HG03571 (cell line): ENCODE measurements around the gene MGAT1.
"Not testable (repeated sequence)": the region's sequence is repeated elsewhere in the genome, so short reads cannot be mapped to it uniquely, and the experiment has no call there.

ENCODE experiments used
- ATAC-seq: cut with Tn5 transposase; IDR thresholded peaks from one replicate; pipeline ENCODE4 v1.9.1; 2021; ENCODE audit not compliant: unreplicated experiment

MGAT1 gene

DNA sequence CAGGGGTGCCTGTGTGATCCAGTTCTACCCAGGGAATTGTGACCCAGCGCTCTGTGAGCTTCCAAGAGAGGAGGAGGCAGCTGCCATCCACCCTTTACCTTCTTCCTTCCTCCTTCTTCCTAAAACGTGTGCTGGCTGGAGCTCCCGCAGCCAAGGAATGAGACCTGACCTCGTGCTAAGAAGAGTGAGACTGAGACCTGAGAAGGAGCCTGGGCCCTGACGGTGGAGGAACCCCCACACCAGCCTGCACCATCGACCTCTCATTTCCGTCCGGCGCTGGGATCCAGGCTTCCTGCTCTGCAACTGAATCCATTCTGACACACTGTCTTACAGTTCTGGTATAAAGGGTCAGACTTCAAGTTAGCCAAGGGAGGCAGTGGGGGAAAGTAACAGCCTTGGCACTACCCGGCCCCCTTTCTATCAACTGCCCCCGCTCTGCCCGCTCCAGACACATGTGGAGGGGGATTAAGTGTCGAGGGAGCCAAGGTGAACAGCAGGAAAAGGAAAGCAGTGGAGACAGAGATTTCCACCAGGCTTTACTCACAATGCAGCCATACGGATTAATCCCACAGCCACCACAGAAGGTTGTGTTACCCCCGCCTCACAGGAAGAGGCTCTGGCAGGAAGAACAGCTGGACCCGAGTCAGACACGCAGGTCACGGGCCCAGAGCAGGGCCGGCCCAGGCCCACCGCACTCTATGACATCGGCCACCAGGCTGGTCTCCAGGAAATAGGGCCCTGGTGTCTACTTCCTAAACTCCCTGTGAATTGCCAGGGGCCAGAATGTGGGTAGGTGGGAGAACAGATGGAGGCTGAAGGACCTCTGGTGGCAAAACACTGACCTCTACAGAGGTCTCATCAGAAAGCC is 15.8 kb downstream of the MGAT1 start:
- no peak for ATAC-seq

DNA sequence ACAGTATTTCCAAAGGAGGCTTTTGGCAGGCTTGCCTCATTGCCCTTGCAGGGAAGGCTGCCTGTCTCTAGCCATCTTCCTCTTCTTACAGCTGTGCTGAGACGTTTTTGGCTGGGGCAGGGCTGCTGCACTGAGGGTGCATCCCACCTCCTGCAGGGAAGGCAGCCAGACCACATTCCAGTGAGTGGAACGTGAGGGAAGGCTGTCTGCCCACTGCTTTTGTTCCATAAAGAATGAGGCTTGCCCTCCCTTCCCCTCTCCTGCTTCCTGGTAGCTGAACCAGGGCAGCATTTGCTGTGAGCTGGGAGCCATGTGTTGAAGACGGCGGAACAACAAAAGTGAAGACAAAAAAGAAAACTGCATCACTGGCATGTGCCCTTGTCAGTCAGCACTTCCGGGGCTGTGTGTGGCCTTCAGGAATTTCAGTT is 16.8 kb downstream of the MGAT1 start:
- ATAC-seq, result no peak

DNA sequence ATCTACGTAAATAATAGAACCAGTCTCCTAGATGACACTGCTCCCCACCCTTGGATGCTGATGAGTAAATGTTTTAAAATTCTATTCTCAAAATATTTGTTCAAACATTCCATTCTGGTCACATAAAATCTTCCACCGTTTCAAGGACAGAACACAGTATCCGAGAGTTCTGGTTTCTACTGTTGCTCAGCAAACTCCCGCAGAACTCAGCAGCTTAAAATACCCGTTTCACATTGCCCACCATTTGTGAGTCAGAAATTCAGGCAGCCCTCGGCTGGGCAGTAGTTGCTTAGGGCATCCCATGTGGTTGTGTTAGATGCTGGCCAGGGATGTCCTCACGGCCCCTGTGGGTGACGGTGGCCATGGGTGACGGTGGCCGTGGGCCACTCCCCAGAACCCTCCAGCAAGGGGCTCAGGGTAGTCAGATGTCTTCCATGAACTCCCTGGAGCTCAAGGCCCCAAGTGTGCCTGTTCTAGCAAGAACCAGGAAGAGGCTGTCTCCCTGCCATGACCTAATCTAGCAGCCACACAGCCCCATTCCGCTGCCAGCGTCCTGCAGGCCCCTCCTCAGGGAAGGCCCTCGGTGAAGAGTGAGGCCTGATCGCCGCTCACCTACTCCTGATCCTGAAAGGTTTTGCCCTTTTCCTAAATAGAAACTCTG is 17.4 kb downstream of the MGAT1 start:
- no peak for ATAC-seq

DNA sequence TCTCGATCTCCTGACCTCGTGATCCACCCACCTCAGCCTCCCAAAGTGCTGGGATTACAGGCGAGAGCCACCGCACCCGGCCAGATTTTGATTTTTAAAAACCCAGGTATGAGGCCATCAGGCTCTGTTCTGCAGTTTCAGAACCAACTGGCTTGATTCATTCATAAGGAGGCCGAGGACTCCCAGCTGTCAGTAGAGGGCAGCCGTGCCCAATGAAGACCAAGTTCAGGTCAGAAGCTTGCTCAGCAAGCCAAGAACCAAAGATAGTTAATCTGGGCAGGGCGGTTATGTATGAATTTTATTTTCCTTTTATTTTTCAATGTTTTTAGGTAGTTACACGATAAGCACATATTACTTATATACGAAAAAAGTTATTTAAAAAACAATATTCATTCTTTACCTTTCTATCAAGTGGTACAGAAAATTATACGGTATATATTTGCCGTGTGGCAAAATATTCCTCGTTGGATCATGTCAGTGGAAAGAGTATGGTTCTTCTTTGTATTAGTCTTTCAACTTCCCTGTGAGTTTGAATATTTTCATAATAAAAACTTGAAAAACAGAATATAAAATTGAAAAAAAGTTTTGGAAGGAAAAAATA is 18.0 kb downstream of the MGAT1 start:
- ATAC-seq, result peak; percentile 65

DNA sequence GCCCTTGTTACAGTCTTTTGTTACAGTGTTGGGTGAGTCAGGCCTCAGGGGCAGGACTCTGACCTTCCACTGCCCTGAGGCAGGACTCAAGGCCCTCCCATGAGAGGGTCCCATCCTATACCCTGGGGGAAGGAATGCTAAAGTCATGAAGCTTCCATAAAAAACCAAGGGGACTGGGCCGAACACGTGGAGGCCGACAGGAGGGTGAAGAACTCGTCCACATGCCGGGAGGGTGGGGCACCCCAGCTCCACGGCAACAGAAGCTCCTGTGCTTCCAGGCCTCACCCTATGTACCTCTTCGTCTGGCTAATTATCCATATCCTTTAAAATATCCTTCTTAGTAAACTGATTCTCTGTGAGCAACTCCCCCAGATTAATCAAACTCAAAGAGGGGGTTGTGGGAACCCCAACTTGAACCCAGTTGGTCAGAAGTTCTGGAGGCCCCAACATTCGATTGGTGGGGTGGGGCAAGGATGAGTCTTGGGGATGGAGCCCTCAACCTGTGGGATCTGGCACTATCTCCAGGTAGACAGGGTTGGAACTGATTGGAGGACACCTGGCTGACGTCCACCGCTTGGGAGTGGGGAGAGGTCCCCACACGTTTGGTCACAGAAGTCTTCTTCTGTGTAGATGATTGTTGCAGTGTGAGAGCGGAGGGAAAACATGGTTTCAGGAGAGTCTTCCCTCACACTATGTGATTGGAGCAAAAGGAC is 19.1 kb downstream of the MGAT1 start:
- ATAC-seq, result no peak

DNA sequence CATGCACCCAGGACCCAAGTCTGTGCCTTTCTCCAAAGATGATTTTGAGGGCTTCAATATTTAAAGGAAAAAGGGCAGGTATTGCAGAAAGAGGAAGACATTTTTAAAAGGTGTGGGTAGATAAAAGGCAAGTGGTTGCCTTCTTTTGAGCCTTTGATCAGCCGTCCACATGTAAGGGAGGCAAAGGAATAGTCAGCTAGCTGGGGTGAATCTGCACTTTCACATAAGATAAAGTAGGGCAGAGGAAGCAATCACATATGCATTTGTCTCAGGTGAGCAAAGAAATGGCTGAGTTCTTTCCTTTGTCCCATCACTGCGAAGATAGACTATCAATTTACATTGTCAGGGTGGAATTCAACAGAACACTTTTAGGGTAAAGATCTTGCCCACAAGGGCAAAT is 19.9 kb downstream of the MGAT1 start:
- no peak for ATAC-seq

DNA sequence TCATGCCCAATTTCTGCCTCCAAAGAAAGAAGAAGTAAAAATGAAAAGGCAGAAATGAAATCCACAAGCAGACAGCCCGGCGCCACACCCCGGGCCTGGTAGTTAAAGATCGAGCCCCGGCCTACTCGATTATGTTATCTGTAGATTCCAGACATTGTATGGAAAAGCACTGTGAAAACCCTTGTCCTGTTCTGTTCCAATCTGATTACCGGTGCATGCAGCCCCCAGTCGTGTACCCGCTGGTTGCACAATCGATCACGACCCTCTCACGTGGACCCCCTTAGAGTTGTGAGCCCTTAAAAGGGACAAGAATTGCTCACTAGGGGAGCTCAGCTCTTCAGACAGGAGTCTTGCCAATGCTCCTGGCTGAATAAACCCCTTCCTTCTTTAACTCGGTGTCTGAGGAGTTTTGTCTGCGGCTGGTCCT is 20.7 kb downstream of the MGAT1 start:
- not testable (repeated sequence) for ATAC-seq

DNA sequence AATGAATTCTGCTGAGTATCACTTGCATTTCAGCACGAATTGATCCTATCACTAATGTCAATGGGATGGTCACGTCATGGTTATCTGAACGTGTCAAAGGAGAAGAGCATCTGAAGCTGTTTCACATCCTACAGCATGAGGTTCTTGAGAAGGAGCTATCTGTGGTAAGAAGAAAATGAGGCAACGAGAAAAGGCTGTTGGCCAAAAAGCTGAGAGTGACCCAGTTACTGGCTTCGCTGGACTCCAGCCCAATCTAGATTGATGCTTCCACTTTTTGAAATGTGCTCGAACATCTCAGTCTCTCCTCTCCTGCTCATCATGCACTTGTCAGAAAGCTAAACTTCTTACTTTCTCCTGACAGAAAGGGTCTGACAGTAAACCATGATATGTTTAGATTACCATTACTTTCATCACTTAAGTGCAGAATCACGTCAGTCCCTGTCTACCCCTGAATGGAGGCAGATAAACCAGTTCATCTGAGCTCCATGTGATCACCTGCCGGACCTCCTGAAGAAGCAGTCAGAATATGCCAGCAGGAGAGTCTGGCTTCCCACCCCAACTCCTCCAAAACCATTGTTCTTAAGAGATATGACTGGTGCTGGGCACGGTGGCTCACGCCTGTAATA is 22.5 kb downstream of the MGAT1 start:
- ATAC-seq, result no peak

DNA sequence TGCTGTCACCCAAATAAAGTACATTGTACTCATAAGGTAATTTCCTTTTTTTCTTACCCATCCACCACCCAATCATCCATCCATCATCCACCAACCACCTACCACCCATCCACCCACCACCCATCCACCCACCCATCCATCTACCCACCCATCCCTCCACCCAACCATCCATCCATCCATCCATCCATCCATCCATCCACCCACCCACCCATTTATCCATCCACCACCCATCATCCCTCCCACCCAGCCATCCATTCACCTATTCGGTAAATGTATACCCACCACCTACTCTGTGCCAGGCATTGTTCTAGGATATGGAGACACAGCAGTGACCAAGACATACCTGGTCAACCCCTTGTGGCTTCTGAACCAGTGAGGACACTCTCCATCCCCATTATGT is 25.1 kb downstream of the MGAT1 start:
- no peak for ATAC-seq

DNA sequence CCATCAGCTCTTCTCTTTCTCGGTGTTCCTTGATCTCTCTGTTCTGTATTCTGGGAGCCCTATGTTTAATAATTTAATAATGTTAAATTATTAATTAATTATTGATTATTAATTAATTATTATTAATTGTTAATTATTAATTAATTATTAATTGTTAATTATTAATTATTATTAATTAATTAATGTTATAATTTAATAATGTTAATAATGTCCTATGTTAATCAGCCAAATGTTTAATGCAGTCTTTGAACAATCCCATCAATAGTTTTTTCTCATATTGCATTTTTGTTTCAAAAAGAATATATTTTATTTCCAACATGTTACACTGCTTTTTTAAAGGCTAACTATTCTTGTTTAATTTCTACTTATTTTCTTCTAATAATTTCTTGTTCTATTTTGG is 26.2 kb downstream of the MGAT1 start:
- no peak for ATAC-seq

DNA sequence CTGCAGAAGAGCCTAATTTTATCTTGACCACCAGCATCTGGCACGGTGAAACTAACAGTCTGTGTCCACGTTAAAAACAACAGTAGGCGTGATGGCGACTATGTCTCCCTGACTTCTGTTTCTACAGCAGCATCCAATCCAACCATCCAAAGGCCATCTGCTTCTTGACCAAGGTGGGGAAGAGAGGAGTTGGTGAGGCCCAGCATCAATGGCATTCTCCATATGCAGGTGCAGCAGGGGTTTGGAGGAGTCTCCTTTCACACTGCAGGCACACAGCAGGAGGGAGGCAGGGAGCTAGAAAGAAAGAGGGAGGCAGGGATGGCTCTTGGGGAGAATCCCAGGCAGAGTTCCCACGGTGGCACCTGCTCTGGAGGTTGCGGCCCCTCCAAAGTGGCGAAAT is 27.0 kb downstream of the MGAT1 start:
- no peak for ATAC-seq

DNA sequence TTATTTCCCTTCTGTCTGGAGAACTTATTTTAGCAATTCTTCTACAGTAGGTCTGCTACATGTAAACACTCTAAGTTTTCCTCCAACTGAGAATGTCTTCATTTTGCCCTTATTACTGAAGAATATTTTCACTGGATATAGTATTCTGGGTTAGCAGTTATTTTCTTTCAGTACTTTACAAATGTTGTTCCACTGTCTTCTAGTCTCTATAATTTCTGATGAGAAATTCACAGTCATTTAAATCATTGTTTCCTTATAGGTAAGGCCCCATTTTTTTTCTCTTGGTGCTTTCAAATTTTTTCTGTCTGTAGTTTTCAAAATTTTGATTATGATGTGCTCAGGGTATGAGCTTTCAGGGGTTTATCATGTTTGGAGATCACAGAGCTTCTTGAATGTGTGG is 30.8 kb downstream of the MGAT1 start:
- ATAC-seq, result no peak

DNA sequence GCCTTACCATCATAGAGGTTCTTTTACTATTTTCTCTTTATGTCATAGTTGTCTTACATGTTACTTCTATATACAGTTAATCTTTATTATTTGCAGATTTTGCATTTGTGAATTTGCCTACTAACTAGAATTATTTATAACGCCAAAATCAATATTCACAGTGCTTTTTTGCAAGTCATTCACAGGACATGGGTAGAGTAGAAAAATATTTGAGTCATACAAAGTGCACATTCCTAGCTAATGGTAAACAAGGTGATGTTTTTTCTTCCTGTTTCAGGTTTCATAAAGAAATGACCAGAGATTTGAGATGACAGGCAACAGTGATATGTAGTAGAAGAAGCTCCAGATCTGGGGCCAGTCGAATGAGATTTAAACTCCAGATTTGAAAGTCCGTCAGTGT is 32.8 kb downstream of the MGAT1 start:
- ATAC-seq, result no peak

DNA sequence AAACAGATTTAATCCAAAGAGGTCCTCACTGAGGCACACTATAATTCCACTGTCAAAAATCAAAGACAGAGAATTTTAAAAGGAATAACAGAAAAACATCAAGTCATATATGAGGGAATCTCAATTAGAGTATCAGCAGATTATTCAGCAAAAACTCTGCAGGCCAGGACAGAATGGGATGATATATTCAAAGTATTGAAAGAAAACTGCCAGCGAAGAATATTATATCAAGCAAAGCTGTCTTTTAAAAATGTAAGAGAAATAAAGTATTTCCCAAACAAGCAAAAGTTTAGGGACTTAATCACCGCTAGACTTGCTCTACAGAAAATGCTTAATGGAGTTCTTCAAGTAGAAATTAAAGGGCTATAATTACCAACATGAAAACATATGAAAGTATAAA is 47.0 kb downstream of the MGAT1 start:
- ATAC-seq, result no peak

DNA sequence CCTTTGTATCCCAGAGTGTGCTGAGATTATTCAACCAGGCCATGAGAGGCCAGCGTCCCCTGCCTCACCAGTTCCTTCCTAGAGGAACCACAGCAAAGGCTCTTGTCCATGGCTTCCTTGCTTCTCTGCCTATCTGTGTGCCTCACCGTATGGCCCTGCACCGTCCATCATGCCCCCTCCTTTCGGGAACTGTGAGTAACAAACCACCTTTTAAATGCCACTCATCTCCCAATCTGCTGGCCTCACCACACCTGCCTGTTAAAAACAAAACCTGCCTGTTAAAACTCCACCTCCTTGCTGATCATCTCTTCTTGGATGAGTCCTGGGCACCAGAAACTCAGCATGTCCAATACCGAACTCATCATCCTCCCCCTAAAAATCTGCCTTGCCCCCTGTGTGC is 58.4 kb downstream of the MGAT1 start:
- no peak for ATAC-seq

DNA sequence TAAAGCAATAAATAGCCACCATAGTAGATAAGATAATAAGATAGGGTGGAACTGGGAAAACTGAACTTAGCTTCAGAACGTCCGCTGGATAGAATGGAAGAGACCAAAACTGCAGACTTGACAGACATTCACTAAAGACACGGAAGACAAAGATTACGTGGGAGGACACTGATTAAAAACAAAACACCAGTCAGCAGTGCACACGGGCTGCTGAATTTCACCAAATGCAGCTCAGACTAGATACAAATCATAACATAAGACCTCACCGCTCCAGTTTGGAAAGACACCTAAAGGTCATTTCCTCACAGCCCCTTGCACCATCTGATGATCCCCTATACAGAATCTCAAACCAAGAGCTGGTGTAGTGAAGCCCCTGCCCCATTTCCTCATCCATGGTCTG is 59.9 kb downstream of the MGAT1 start:
- no peak for ATAC-seq

DNA sequence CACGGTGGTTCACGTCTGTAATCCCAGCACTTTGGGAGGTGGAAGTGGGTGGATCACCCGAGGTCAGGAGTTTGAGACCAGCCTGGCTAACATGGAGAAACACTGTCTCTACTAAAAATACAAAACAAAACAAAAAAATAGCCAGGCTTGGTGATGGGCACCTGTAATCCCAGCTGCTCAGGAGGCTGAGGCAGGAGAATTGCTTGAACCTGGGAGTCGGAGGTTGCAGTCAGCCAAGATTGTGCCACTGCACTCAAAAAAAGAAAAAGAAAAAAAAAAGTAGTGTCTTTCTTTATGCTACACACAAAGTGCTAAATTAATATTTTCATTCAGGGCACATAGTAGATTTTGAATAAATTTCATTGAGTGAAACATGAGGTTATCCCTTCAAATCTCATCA is 61.7 kb downstream of the MGAT1 start:
- ATAC-seq, result not testable (repeated sequence)

DNA sequence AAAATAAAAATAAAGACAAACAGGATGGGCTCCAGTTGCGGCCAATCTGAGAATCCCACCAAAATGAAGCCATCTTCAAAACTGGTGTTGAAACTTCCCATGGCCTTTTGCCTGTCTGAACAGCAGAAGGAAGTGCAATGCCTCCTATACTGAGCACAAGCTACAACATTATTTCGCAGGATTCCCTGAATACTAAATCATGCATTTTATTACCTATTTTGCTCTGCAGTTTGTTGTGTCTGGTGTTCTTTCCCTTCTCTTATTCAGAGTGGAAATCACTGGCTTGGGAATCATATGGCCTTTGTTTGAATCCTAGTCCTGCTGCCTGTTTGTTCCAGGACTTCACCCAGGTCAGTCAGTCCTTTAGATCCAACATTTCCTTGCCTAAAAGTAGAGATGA is 62.6 kb downstream of the MGAT1 start, which contains the start of gene OR2Y1:
TSS of gene OR2Y1 (minus strand) at position 101 of the 400 bp plus-strand sequence. CDS start at position 101, 0 bp downstream.
- ATAC-seq, result no peak

DNA sequence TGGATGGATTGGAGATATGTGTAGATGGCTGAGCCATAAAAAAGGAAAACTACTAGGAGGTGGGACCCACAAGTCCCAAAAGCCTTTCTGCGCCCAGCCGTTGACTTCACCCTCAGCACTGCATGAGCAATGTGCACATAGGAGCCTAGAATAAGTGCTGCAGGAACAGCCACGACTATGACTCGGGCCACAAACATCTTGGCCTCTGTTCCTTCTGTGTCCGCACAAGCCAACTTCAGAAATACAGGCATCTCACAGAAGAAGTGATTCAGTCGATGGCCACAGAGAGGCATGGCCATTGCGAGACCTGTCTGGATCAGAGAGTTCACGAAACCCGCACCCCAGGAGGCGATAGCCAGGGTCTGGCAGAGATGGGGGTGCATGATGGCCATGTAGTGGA is 63.3 kb downstream of the MGAT1 start:
- no peak for ATAC-seq

DNA sequence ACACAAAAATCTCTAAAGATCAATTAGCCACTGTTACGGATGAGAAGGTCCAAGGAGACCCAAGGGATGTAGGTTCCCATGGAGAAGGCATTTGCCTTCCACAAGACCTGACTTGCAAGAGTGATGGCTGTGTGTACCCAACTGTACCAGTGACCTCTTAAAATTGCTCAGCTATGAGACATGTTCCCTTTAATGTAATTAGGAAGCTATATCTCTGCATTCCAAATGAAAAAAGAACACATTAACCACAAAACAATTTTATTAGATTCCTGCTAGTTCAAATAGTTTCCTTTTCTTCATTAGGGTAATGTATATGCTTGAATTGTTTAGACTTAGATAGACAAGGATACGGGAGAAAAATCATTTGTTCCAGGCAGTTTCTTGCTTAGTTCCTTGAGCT is 66.1 kb downstream of the MGAT1 start:
- ATAC-seq, result no peak
